Right lung (tissue), 10 donors: Measurements from ENCODE around the gene MROH9. TPM values are rescaled to one million over a fixed set of nuclear protein-coding genes. Genes with fewer than 3 reads are reported as not detected.
"Not testable (repeated sequence)": the region's sequence is repeated elsewhere in the genome, so short reads cannot be mapped to it uniquely, and the experiment has no call there.

Experiments used
- DNase-seq, 2 donors: peaks; one replicate each; pipeline ENCODE4 v3.0.0-alpha.2; 2013
- long read RNA-seq, 8 donors: transcript quantifications; one replicate each; lab custom pipeline, GENCODE V29; 2026
- polyA plus RNA-seq, 5 donors: library from polyadenylated mRNA; unstranded; fragments of 120-200 nt; gene quantifications; one replicate each; pipeline versions ENCODE4 v1.2.1 to v1.2.3, GENCODE V29; 2013; ENCODE audit warnings: inconsistent platforms in 1 of 5, low replicate concordance in 1 of 5; ENCODE audit not compliant: insufficient read length in 5 of 5, insufficient read depth in 1 of 5

MROH9 gene, protein sequence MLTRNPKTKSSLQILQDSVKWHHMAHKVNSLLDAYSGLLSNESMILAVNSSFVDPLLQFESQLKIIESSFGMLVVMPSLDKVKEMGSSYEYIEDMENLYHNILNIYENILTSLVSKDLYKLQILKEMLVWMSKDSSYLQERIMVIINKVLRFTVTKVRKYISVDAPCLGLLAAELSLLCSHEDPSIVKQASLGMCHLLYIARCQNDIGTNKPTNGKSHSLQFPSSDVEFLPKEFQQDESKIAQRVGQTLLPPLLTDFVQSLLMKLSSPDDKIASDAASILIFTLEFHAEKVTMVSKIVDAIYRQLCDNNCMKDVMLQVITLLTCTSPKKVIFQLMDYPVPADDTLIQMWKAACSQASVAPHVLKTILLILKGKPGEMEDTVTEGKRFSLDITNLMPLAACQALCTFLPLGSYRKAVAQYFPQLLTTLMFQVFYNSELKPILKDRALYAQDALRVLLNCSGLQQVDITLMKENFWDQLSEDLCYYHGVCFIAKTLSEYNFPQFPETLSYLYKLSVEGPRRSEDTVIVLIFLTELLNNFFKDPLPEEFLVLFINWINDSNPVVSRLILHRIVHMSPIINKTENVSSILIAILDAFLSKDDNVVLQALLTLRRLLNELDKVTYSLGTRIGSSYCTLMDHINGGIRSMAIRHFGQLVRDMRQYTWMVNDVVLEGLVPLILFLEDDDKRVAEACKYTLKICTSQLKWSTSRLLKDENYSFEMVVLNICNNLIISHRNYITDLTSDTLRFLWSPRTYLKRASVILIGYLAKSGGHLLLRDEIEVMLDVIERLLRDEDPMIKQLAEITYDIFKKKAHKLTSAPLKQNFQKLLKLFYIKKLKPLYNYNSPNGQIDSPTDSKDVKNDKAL
- 1 to 10 TPM in 3 of 5 donors, under 1 TPM in 2; 0.40 to 1.8 (median 1.2) TPM for polyA plus RNA-seq
- long read RNA-seq, donor 1 = 0 reads
- long read RNA-seq, donor 2 = 0 reads
- long read RNA-seq, donor 3 = 0 reads
- long read RNA-seq, donor 4 = 0 reads
- long read RNA-seq, donor 5 = 0 reads
- long read RNA-seq, donor 6, partial matches to known transcripts = 0 of 1 reads
- long read RNA-seq, donor 6, other reads (novel, unspliced or antisense) = 0 of 1 reads
- long read RNA-seq, donor 7 = 0 reads
- long read RNA-seq, donor 8 = 0 reads

DNA sequence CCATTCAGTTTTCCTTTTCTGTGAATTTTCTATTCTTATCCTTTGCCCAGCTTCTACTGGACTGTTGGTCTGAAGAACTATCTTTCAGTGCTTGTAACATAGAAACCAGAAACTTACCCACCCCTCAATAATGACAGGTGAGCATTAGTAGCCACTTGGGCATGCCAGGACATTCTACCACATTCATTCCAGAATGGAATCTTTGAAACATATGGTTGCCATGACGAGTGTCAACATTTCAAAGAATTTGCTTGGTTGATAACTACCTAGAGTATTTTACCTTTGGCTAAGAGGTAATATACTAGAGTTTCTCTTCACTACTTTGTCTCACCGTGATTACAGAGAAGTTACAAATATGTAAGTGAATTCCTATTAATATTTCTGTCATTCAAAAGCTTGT is at the start of gene MROH9:
Gene MROH9 (plus strand): TSS at position 304 of the 400 bp plus-strand sequence. CDS start 10,023 bp downstream, outside the sequence.
- DNase-seq = no peak

DNA sequence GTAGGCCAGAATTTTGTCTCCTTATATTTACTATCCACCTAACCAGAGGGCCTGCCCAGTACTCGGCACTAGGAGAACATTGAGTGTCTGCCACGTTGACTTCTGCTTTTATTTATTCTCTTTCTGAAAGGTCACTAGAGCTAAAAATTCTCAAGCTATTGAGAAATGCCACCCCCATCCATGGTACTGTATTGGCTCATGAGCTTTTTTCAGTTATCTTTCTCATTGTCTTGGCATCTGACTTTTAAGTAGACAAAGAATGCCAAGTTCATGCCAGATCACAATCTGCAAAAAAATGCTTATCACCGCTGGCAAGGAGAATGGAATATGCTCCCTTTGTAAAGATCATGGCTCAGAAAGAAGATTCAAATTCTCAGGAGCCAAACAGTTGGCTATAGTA is 49.8 kb upstream of the MROH9 start:
- no peak for DNase-seq

DNA sequence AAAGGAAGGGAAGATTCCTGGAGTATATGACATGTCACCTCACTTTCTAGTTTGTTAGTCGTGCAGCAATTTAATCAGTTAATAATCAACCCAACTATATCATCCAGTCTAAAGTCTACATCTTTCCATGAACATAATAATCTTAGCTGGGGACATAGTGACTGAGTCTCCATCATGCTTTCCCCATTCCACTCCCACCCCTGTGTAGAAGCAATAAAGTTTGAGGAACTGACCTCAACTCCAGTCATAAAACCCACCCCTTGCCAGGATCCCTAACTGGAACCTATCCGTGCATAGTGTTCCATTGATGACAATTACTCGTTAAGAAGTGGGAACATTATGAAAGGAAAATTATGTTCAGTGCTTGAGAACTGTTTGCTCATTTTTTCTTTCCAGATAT is 48.9 kb upstream of the MROH9 start:
- no peak for DNase-seq

DNA sequence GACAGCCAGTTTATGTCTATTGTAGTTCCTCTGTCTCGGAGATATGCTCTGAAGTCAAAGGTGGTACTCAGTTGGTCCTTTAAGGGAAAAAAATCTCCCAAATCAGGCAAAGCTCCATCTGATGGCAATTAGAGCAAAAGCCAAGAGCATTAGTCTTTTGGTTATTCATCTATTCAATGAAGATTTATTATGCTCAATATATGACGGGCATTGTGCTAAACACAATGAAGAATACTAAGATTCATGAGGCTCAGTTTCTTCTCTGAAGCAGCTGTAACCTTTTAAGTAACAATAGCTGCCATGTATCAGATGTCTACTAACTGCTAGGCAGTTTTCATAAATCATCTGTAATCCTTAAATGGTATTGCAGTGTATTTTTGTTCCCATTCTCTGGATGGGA is 47.6 kb upstream of the MROH9 start:
- DNase-seq = no peak

DNA sequence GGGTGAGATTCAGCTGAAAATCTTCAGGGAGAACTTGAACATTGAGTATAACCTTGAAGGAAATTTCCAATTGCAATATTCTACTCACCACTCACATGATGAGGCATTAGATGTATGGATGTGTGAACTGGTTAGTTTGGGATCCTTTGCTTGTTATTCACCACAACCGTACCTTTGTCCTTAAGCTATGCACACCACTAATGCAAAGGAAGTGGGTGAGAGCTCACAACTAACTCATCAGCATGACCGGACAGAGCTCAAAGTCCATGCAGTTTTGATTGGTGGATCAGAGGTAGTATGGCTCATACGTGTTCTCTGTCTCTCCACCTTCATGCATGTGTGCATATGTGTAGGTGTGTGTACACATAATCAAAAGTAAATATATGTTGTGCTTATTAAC is 43.5 kb upstream of the MROH9 start:
- no peak for DNase-seq

DNA sequence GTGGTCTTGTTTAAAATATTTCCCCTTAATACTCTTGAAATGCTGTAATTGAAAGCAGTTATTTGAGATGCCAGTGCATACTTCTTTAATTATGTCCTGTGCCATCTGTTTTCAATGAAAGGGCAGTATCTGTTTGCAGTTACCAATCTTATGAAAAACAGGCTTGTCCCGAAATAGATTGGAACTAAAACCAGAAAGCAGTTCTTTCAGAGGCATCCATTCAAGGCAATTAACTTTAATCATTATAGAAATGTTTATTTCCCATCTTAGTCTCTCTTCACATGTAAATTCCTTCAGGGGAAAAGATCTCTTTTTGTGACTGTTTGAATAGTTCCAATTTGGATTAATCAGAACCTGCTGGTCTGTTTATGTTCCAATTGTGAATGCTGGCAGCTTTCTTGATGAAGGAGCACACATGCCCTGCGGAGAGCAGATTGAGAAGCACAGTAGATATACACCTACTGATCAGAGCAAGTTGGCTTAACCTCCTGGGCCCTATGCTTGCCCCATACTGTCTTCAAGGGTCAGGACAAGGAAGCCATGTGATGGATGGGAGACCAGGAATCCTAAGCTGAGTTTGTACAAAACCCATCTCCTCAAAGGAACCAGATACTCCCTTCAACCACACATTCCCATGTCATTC is 41.6 kb upstream of the MROH9 start:
- DNase-seq = no peak

DNA sequence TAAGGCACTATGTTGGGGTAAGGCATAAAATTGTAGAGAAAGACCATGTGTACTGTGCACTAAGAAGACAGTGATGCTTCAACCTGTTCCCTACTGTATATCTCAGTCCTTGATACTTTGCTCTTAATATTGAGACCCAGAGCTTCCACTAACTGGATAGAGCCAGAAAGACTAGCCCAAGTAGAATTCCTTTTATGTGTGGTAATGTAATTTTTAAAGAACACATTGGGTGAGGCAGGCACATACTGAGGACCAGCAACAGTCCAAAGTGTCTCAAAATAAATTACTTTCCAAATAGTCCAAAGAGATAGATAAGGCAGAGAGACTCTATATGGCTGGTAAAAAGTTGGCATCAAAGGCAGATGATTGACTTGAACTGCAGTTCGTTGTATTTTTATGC is 31.4 kb upstream of the MROH9 start:
- DNase-seq = no peak

DNA sequence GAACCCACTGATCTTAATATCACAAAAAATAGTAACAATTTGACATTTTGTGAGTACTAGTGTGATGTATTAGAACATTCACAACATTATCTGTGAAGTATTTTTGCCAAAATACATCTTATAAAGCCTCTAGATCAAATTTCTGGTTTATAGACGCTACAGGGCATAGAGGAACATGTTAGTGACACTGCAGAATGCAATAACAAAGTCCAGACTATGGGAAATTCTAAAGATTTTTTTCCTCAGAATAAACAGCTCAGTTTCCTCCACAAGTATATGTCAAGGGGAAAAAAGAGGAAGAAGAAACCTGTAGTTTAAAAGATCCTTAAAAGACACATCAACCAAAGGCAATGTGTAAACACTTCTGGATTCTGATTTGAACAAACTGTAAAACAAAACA is 26.4 kb upstream of the MROH9 start:
- no peak for DNase-seq

DNA sequence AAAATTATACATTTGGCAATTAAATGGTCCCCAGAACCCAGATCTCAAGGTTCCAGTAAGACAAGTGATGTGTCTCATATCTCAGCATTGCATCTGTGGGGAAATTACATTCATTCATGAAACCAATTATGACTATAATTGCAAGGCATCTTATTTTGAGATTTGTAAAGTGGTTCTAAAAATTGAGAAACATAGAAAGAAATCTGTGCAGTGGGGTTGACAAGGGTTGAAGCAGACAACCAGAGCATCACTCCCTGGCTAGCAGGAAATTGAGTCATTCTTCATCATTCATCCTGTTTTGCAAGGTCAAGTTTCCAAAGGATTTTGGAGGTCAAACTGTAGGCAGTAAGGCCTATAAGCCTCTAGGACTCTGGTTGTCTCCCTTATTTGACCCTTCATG is 25.1 kb upstream of the MROH9 start:
- DNase-seq = no peak

DNA sequence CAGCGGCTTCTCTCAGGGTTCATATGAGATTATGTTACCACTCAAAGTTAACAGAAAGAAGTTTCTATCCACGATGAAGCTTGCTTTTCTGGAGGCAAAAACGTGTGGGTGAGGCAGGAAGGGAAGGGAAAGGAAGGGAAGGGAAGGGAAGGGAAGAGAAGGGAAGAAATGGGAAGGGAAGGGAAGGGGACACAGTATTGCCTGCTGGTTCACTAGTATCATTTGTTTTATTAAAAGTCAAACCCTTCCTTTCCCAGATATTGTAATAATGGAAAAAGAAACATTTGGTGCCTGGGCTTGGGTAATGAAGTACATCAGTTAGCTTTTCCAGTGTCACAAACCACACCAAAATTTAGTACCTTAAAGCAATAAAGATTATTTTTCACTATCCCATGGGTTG is 18.0 kb upstream of the MROH9 start:
- DNase-seq = no peak

DNA sequence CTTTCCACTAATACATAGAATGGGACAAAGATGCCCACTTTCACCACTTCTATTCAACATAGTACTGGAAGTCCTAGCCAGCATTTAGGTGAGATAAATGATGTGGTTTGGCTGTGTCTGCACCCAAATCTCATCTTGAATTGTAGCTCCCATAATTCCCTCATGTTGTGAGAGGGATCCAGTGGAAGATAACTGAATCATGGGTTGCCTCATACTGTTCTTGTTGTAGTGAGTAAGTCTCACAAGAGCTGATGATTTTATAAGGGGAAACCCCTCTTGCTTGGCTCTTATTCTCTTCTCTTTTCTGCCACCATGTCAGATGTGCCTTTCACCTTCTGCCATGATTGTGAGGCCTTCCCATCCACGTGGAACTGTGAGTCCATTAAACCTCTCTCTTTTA is 10.7 kb upstream of the MROH9 start:
- DNase-seq = not testable (repeated sequence)

DNA sequence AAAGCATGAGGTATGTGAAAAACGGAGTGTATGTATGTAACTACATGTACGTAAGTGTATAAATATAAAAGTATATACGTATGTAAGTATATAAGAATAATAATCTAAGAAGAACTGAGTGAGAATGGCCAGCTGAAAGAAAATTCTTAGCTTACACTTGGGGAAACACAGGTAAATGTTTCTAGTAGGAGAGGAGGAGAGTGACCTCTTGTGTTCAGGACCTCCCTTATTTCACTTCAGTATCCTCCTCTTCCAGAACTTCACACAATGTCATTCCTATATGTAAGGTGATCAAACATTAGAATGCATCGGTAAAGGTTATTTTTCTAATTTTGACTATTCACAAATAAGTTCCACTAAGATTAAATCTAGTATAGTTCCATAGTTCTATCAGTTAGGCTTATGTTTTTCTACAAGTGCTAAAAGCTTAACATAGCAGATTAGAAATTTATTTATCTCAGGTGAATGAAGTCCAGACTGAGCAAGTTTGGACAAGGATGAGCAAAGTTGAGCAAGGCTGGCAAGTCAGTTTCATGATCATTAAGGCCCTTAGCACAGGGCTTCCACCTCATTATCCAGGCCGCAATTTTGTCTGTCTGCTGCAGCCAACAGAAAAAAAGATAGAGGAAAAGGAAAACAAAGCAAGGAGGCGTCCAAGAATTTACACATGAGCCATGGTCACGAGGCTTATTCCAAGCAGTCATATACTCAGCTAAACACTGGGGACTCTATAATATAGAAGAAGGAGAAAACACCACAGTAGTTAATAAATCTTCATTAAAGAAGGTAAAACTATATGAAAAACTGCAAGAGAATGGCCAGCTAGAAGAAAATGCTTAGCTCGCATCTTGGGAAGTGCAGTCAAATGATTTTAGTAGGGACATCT is 7.1 kb upstream of the MROH9 start:
- peak in 1 of 2 donors; percentile 1 for DNase-seq

DNA sequence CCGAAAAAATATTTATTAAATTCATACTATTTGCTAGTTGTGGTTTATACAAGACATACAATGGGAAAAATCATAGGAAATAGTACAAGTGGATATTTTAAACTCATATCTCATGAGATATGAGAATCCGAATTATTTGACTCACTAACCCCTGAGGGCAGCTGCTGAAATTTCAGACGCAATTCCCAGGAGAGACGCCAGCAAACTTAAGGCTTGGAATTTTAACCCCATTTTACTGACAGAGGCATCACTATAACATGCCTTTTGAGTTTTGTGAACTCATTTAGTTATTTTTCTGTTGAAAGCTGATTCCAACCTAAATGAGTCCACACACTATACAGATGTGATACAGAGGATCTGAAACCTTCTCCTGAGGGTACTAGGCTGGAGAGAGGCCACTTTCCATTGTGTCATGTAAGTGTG is 5.9 kb upstream of the MROH9 start:
- DNase-seq = no peak

DNA sequence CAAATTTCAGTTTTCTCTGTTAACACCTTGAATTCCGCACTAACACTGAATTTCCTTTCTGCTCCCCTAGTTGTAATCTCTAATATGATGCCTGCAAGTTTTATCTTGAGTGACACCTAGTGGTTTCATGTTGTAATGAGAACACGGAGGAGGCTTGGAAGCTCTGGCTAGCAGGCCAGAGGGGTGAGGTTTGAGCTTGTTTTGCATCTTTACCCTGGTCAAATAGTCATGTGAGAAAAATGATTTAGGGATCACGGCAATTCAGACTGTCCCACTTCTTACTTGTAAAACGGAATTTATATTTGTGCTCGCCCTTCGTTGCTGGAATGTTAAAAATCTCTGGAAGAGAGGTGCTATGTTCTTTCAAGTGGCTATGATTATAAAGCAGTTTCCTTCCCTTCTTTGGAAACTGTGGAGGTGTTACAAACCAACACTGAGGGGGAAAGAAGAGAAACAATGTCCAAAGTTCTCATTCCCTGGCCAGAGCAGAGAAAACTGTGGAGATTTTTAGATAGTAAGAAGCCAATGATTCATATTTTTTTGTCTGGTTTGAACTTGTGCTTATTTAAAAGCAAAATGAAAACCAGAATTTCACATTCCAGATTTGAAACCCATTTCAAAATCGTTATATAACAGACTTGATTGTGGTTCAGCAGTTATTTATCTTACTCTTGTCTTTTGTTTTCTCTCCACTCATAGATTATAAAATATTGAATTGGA is 5.3 kb upstream of the MROH9 start:
- peak; percentile 28 to 56 for DNase-seq

DNA sequence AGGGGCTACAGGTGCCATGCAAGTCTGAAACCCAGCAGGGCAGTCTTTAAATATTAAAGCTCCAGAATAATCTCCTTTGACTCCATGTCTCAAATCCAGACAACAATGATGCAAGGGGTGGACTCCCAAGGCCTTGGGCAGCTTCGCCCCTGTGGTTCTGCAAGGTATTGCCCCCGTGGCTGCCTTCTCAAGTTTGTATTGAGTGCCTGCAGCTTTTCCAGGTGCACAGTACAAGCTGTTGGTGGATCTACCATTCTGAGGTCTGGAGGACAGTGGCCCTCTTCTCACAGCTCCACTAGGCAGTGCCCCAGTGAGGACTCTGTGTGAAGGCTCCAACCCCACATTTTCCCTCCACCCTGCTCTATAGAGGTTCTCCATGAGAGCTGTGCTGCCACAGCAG is 3.7 kb upstream of the MROH9 start:
- DNase-seq = no peak

DNA sequence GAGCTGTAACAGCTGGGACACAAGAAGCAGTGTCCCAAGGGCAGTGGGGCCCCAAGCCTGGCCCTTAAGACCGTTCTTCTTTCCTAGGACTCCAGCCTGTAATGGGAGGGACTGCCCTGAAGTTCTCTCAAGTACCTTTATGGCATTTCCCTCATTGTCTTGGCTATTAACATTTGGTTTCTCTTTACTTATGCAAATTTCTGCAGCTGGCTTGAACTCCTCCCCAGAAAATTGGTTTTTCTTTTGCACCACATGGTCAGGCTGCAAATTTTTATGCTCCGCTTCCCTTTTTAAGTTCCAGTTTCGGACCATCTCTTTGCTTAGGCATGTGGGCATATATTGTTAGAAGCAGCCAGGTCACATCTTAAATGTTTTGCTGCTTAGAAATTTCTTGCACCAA is 3.1 kb upstream of the MROH9 start:
- DNase-seq = no peak

DNA sequence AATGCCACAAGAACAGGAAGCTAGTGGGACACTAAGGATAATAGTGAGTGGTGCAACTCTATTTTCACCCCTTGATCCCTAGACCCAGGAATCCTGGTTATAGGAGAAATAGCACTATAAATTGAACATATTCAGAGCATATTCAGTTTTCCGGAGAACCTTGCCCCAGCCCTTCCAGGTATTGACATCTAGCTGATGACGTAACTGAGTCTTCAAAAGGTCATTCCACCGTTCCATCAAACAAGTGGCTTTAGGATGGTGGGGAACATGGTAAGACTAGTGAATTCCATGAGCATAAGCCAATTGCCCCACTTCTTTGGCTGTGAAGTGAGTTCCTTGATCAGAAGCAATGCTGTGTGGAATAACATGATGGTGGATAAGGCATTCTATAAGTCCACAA is 2.9 kb downstream of the MROH9 start:
- no peak for DNase-seq

DNA sequence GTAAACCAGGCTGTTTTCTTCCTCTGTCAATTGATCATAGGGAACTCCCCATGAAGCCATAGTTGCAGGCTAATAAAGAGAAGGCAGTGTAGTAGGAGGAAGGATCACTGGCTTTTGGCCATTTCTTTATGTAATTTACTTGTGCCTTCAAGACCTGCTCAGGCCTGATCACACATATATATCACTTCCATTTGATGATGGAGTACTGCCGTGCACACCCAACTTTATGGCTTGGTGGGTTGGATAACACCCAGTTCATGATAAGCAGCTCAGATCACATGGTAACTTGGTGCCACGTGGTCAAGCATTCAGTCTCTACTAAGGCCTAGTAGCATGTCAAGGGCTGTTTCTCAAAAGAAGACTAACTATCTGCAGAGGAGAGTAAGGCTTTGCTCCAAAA is 4.1 kb downstream of the MROH9 start:
- DNase-seq = no peak

DNA sequence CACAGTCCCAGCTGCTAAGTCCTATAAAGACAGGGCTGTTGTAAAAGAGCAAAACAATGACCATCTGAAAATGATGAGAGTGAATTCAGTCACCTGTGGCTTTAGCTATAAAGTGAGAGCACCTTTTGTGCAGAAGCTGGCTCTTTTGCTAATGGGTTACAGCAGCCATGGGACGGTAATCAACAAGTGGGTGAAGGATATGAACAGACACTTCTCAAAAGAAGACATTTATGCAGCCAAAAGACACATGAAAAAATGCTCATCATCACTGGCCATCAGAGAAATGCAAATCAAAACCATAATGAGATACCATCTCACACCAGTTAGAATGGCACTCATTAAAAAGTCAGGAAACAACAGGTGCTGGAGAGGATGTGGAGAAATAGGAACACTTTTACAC is 16.4 kb downstream of the MROH9 start:
- not testable (repeated sequence) for DNase-seq

DNA sequence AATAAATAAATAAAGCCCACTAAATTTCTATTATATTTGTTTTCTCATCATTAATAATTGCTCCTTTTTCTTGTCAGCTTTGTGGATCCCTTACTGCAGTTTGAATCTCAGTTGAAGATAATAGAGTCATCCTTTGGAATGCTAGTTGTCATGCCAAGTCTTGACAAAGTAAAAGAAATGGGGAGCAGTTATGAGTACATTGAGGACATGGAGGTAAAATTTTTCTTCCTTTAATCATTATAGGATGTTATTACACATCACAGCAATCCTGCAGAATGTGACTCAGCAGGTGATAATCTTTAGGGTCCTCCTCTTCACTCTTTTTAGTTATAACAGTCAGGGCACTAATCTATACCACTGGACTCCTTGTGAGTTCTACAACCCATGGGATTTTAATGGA is 24.1 kb downstream of the MROH9 start:
- no peak for DNase-seq
